ENCODE results near the gene PXYLP1.
"Not testable (repeated sequence)": the region's sequence is repeated elsewhere in the genome, so short reads cannot be mapped to it uniquely, and the experiment has no call there.

- not testable (repeated sequence) for TF ChIP-seq CTCF, EP300, POLR2A (IDR thresholded peaks at IDR 0.05)
Observed at GRCh38 chr3:141300426-141300825, 68.8 kb downstream of the PXYLP1 start.

Measured in sigmoid colon (tissue), 4 donors.